ENCODE data around the gene APPBP2. TPM values are rescaled to one million over a fixed set of nuclear protein-coding genes. Genes with fewer than 3 reads are reported as not detected.

The APPBP2 gene
- total and polyA plus RNA-seq, 2 donors from 2014 or later, result 10.9 to 44.4 TPM

- DNase-seq, result no peak
- intact Hi-C loops (cut with DNase I), result no loop called here
- Histone ChIP-seq H3K27me3 (ENCODE audit: control insufficient read depth, insufficient read depth, low read length) (no peaks in the 10 kb centered on the region), H3K9me3 (ENCODE audit: control insufficient read depth in 2 of 3, insufficient read depth in 1 of 3, low read length in 3 of 3) (no peaks in the 10 kb centered on the region), H3K36me3 (ENCODE audit: control insufficient read depth in 2 of 3, insufficient read depth in 3 of 3, low read length in 3 of 3) (no peaks in the 10 kb centered on the region), H3K27ac (ENCODE audit: low read depth in 2 of 2, low read length in 2 of 2) (no peak overlapping the region), H3K4me3 (ENCODE audit: low read length in 3 of 3) (no peak overlapping the region), H3K9ac (ENCODE audit: low read length in 3 of 3) (no peak overlapping the region), H3K4me1 (ENCODE audit: control insufficient read depth in 2 of 3, insufficient read depth in 2 of 3, low read depth in 1 of 3, low read length in 3 of 3) (peaks cover 0 to 3% (median 0%) of the 10 kb centered on the region in 3 donors)
- no peak for FAIRE-seq
- TF ChIP-seq CTCF (IDR thresholded peaks at IDR 0.05; ENCODE audit: borderline replicate concordance, extremely low read depth, insufficient read depth), result no peak
These were observed 2.8 kb upstream of the APPBP2 start for GRCh38 chr17:60528828-60529227.

GRCh38 chr17:60527701-60528100 is 1.7 kb upstream of the APPBP2 start:
- Histone ChIP-seq H3K9ac (ENCODE audit: low read length in 3 of 3) (no peak overlapping the region), H3K27me3 (ENCODE audit: control insufficient read depth, insufficient read depth, low read length) (no peaks in the 10 kb centered on the region), H3K27ac (ENCODE audit: low read depth in 2 of 2, low read length in 2 of 2) (no peak overlapping the region), H3K4me3 (ENCODE audit: low read length in 3 of 3) (no peak overlapping the region), H3K36me3 (ENCODE audit: control insufficient read depth in 2 of 3, insufficient read depth in 3 of 3, low read length in 3 of 3) (no peaks in the 10 kb centered on the region), H3K4me1 (ENCODE audit: control insufficient read depth in 2 of 3, insufficient read depth in 2 of 3, low read depth in 1 of 3, low read length in 3 of 3) (peaks cover 0 to 3% (median 0%) of the 10 kb centered on the region in 3 donors), H3K9me3 (ENCODE audit: control insufficient read depth in 2 of 3, insufficient read depth in 1 of 3, low read length in 3 of 3) (no peaks in the 10 kb centered on the region)
- FAIRE-seq (no peak), DNase-seq (no peak)
- TF ChIP-seq CTCF (IDR thresholded peaks at IDR 0.05; ENCODE audit: borderline replicate concordance, extremely low read depth, insufficient read depth), result no peak
- intact Hi-C loops (cut with DNase I), result no loop called here

- Histone ChIP-seq H3K36me3 (ENCODE audit: control insufficient read depth in 2 of 3, insufficient read depth in 3 of 3, low read length in 3 of 3) (no peaks in the 10 kb centered on the region), H3K4me1 (ENCODE audit: control insufficient read depth in 2 of 3, insufficient read depth in 2 of 3, low read depth in 1 of 3, low read length in 3 of 3) (peaks cover 0 to 3% (median 0%) of the 10 kb centered on the region in 3 donors), H3K27ac (ENCODE audit: low read depth in 2 of 2, low read length in 2 of 2) (peak overlapping the region in 1 of 2 donors; percentile 99), H3K27me3 (ENCODE audit: control insufficient read depth, insufficient read depth, low read length) (no peaks in the 10 kb centered on the region), H3K9me3 (ENCODE audit: control insufficient read depth in 2 of 3, insufficient read depth in 1 of 3, low read length in 3 of 3) (no peaks in the 10 kb centered on the region), H3K9ac (ENCODE audit: low read length in 3 of 3) (peak overlapping the region; percentile 21 to 97 (median 97)), H3K4me3 (ENCODE audit: low read length in 3 of 3) (peak overlapping the region; percentile 92 to 99 (median 98))
- DNase-seq (peak in 1 of 5 donors; percentile 49), FAIRE-seq (no peak)
- intact Hi-C loops (cut with DNase I), result no loop called here
- no peak for TF ChIP-seq CTCF (IDR thresholded peaks at IDR 0.05; ENCODE audit: borderline replicate concordance, extremely low read depth, insufficient read depth)
These were observed 684 bp upstream of the APPBP2 start for GRCh38 chr17:60526726-60527125.

DNA sequence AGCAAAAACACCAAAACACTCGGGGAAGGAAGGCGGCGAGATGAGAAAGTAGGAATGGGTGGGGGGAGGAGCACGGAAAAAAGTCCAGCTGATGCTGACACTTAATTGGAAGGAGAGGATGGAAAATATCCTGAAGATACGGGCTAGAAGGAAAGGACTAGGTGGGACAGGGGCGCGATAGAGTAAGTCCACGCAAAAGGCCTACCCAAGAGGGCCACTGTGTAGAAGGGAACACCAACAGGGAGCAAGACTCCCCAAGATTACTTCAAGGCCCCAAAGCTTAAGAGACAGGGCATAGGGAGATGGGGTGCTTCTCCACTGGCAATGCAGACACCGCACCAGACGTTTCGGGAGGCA is 736 bp downstream of the APPBP2 start:
- FAIRE-seq (no peak), DNase-seq (peak in 1 of 5 donors; percentile 69)
- Histone ChIP-seq H3K27me3 (ENCODE audit: control insufficient read depth, insufficient read depth, low read length) (no peaks in the 10 kb centered on the region), H3K4me3 (ENCODE audit: low read length in 3 of 3) (peak overlapping the region; percentile 92 to 99 (median 98)), H3K27ac (ENCODE audit: low read depth in 2 of 2, low read length in 2 of 2) (peak overlapping the region; percentile 99 to 100), H3K9ac (ENCODE audit: low read length in 3 of 3) (peak overlapping the region; percentile 72 to 97 (median 97)), H3K9me3 (ENCODE audit: control insufficient read depth in 2 of 3, insufficient read depth in 1 of 3, low read length in 3 of 3) (no peaks in the 10 kb centered on the region), H3K36me3 (ENCODE audit: control insufficient read depth in 2 of 3, insufficient read depth in 3 of 3, low read length in 3 of 3) (no peaks in the 10 kb centered on the region), H3K4me1 (ENCODE audit: control insufficient read depth in 2 of 3, insufficient read depth in 2 of 3, low read depth in 1 of 3, low read length in 3 of 3) (peaks cover 0 to 3% (median 0%) of the 10 kb centered on the region in 3 donors)
- intact Hi-C loops (cut with DNase I), result no loop called here
- TF ChIP-seq CTCF (IDR thresholded peaks at IDR 0.05; ENCODE audit: borderline replicate concordance, extremely low read depth, insufficient read depth), result no peak
